CD4-positive, alpha-beta T cell treated with Interleukin-6 for 4 hours (primary cell): ENCODE results near the gene SPIRE1.
"Not testable (repeated sequence)": the region's sequence is repeated elsewhere in the genome, so short reads cannot be mapped to it uniquely, and the experiment has no call there.

Source experiments
- DNase-seq: peaks from one replicate; pipeline ENCODE4 v3.0.0-alpha.2; 2020; ENCODE audit warnings: mixed read lengths

The SPIRE1 gene

DNA sequence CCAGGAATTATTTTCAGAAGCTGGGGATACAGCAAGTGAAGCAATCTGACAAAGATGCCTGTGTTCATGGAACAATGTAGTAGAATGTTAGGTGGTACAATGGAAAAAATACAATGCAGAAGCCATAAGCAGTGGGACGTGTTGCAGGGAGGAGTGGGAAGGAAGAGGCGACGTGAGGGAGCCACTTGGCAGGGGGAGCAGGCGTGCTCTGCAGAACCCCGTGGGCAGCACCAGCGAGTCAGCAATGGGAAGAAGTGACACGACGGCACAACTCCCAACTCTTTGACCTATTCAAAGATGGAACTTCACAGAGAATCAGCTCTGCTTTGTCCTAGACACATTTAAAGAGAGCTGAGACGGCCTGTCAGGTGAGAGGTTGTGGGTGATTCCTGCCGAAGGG is 219.7 kb downstream of the SPIRE1 start:
- no peak for DNase-seq

DNA sequence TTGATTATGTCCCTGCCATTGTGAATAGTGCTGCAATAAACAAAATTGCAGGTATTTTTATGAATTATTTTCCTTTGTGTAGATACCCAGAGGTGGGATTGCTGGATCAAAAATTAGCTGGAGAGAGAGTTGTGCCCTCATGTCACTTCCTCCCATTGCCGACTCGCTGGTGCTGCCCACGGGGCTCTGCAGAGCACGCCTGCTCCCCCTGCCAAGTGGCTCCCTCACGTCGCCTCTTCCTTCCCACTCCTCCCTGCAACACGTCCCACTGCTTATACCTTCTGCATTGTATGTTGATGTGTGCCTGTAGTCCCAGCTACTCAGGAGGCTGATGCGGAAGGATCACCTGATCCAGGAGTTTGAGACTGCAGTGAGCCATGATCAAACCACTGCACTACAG is 222.0 kb downstream of the SPIRE1 start:
- DNase-seq, result no peak

- no peak for DNase-seq
Observed at GRCh38 chr18:12434541-12434929, 223.4 kb downstream of the SPIRE1 start.

DNA sequence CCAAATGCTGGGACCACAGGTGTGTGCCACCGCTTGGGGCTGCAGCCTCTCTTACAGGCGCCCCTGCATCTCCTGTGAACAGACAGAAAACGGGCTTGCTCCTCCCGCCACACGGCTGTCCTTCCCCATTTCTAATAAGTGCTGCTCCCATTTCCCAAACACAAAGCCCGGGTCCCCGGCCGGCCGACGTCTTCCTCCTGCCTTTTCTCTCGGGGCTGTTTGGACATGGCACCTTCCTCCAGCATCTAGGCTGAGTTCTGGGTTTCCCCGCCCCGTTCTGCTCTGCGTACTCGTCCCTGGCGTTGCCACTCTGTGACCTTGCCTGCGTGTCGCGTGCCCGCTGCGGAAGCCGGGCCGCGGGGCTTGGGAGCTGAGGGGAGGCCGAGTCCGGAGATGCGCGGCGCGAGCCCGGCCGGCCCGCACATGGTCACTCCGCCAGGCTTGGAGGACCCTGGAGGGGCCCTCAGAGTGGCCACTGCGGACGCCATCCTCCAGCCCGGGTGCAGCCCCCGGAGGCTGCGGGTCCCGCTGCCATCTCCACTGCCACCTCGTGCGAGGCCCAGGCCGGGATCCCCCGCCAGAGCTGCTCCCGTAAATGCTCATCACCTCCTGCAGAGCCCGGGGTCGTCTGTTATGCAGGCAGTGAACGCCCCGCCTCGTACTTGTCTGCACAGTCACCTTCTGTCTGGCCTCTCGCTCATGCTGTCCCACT is 223.9 kb downstream of the SPIRE1 start:
- DNase-seq, result no peak

DNA sequence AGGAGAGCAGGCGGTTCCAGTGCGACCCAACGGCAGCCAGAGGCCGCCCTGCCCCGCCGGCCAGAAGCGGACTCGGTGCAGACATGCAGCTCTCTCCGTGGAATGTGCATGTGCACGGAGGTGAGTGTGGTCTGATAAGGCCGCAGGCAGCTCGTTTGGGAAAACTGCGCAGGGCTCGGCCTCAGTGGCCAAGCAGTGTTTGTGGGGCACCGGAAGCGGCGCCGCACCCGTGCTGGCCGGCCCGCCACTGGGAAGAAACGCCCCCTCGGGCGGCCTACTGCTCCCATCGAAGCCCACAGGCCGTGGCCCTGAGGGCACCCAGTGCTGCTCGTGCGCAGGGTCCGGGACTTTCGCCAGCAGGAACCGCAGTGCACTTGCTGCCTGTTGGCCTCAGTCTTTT is 225.0 kb downstream of the SPIRE1 start:
- no peak for DNase-seq

GRCh38 chr18:12432196-12432595 is 225.7 kb downstream of the SPIRE1 start:
- no peak for DNase-seq

- no peak for DNase-seq
Observed at GRCh38 chr18:12431561-12431960, 226.3 kb downstream of the SPIRE1 start.

GRCh38 chr18:12430137-12430990 is 227.5 kb downstream of the SPIRE1 start:
- DNase-seq, result no peak

DNA sequence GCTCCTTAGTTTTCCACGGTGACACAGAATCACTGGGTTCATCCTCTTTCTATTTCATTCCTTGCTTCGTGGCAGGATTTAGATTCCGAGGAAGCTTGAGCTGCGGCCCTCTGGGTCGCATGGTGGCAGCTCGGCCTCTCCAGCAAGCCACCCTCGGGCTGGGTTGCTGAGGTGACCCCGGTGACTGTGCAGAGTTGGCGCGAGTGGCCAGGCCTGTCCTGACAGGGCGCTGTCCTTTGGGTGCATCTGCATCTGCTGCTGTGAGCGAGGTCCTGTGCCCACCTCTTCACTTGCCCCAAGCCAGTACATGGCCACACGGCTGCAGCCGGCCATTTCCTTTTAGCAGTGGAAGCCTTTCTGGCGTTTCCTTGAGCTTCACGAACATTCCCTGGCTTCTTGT is 228.4 kb downstream of the SPIRE1 start:
- no peak for DNase-seq

DNA sequence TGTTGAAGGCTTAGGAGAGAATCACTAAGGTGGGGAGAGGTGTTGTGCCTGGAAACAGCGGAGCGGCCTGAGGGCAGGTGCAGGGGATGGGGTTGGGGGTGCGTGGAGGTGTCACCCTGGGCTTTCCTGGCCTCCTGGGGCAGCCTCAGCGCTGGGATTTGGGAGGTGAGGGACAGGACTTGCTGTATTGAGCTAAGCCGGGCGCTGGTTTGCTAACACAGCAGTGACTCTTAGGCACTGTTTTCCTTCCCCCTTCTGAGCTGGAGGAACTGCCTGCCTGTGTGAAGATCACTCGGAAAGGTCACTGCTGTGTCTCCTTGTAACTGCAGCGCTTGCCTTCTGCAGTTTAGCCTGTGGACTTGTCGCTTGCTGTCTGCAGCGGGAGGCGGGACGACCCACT is 229.0 kb downstream of the SPIRE1 start:
- no peak for DNase-seq

DNA sequence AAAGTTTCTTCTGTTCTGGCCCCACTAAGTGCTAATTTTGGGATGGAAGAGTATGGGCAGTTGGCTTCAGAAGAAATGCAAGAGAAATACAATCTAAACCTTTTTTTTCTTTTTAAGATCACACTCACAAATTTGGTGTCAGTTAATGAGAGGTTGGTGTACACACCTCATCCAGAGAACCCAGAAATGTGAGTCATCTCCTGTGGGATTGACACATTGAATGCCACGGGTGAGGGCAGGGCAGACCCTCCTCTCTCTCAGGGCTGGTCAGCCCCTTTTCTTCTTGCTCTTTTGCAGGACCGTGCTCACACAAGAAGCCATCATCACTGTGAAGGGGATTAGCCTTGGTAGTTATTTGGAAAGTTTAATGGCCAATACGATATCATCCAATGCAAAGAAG is 231.0 kb downstream of the SPIRE1 start:
- DNase-seq, result no peak

GRCh38 chr18:12424252-12424651 is 233.7 kb downstream of the SPIRE1 start:
- DNase-seq, result no peak

GRCh38 chr18:12423820-12424219 is 234.1 kb downstream of the SPIRE1 start:
- DNase-seq, result no peak

DNA sequence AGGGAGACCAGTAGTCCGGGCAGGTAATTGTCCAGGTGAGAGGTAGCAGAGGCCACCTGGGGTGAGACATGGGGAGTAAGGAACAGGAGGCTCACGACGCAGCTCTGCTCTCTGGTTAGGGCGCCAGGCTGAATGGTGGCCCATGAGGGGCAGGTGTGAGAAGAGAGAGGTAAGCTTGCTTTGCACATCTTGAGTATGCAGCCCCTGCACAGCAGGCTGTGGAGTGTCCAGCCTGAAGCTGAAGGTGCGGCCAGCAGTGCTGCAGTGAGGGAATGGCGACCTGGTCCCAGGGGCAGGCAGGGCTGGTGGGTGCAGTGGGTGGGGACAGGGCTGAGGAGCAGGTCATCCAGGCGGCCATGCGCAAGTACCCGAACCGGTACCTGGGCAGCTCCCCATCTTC is 234.5 kb downstream of the SPIRE1 start:
- no peak for DNase-seq

DNA sequence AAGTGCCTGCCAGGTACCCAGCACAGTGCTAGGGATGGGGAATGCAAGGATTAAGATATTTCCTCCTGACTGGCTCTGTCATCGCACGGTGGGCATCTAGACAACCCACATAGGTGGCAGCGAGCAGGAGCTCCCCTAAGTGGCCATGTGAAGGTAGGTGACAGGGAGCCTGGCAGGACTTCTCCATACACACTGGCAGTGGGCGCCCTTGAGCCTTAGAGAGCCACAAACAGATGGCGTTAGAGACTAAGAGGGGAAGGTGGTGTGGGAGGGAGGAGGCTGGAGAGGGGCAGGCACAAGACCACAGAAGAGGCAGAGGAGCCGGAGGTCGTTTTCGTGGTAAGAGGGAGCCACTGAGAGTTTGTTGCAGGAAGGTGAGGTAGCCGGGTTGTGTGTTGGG is 235.0 kb downstream of the SPIRE1 start:
- no peak for DNase-seq

- no peak for DNase-seq
Observed at GRCh38 chr18:12421732-12422131, 236.2 kb downstream of the SPIRE1 start.

DNA sequence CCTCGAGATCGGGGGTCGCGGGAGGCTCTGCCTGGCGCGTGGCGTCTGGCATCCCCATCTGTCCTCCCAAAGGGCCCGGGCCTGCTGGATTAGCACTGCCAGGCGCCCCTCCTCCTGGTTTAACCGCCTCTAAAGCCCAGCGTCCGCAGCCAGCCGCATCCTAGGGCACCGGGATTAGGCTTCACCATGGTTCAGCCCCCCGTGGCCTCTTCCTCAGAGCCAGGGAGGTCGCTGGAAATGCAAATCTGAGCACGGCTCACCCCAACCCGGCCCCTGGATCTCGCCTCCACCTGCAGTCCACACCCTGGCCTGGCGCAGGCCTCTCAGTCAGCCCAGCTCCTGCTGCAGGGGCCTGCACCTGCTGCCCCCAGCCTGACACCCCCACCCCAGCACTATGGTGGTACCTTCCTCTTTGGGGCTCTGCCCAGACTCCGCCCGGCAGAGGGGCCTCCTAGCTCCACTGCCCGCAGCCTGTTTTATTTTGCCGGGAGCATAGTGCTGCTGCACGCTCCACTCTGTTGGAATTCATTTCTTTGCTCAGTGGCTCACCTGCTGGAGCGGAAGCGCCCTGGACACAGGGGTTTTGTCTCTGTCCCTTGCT is 237.0 kb downstream of the SPIRE1 start:
- no peak for DNase-seq

GRCh38 chr18:12417687-12418086 is 240.2 kb downstream of the SPIRE1 start:
- DNase-seq, result no peak

GRCh38 chr18:12416098-12416729 is 241.7 kb downstream of the SPIRE1 start:
- no peak for DNase-seq

DNA sequence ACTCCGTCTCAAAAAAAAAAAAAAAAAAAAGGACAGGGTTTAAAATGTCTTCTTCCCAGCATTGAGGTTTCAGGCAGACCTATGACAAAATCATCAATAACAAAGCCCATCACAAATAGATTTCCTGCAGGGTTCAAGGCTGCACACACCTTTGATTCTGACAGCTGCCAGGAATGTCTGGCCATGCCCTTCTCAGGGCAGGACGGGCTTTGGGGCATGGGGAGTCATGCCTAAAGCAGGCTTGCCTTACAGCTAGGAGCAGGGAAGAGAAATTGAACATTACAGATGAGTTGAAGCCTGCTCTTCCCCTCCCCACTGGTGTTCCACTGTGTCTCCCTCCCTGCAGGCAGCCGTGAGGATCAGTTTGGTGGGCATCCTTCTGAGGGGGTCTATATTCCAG is 246.5 kb downstream of the SPIRE1 start:
- DNase-seq, result no peak

DNA sequence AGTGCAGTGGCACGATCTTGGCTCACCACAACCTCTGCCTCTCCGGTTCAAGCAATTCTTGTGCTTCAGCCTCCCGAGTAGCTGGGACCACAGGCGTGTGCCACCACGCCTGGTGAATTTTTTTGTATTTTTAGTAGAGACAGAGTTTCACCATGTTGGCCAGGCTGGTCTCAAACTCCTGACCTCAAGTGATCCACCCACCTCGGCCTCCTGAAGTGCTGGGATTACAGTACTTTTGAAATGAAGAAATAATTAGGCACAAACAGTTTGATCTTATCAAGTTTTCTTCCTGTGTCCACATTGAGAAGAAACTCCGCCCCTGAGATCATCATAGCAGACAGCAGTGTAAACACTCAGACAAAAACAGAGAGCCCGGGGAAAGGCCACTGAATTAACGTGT is 247.2 kb downstream of the SPIRE1 start:
- not testable (repeated sequence) for DNase-seq

GRCh38 chr18:12410081-12410481 is 247.8 kb downstream of the SPIRE1 start:
- DNase-seq, result no peak

GRCh38 chr18:12409469-12409868 is 248.4 kb downstream of the SPIRE1 start:
- DNase-seq, result no peak
